Activated CD8-positive, alpha-beta memory T cell treated with anti-CD3 and anti-CD28 coated beads for 4 hours (primary cell): ENCODE measurements around the gene TBC1D14.

ENCODE experiments used
- DNase-seq, 2 donors: peaks; one replicate each; pipeline ENCODE4 v3.0.0-alpha.2; 2020; ENCODE audit warnings: low read depth in 2 of 2

Gene TBC1D14

GRCh38 chr4:7001271-7001670 lies 91.6 kb downstream of the TBC1D14 start:
- DNase-seq, result no peak

- no peak for DNase-seq
These were observed 92.7 kb downstream of the TBC1D14 start for GRCh38 chr4:7002336-7002735.

- no peak for DNase-seq
These were observed 93.7 kb downstream of the TBC1D14 start for GRCh38 chr4:7003176-7003878.

GRCh38 chr4:7003879-7004240 lies 94.2 kb downstream of the TBC1D14 start:
- no peak for DNase-seq

GRCh38 chr4:7004331-7004730 lies 94.7 kb downstream of the TBC1D14 start:
- DNase-seq, result no peak

- DNase-seq, result no peak
These were observed 95.9 kb downstream of the TBC1D14 start for GRCh38 chr4:7005571-7005970.

GRCh38 chr4:7006411-7006810 lies 96.8 kb downstream of the TBC1D14 start:
- no peak for DNase-seq

- no peak for DNase-seq
These were observed 97.7 kb downstream of the TBC1D14 start for GRCh38 chr4:7007142-7007907.

GRCh38 chr4:7007944-7008343 lies 98.3 kb downstream of the TBC1D14 start:
- no peak for DNase-seq

GRCh38 chr4:7009564-7009963 lies 99.9 kb downstream of the TBC1D14 start:
- DNase-seq, result no peak

- DNase-seq, result no peak
These were observed 103.5 kb downstream of the TBC1D14 start for GRCh38 chr4:7013175-7013574.

GRCh38 chr4:7014815-7015214 lies 105.2 kb downstream of the TBC1D14 start:
- no peak for DNase-seq

GRCh38 chr4:7015383-7016035 lies 105.9 kb downstream of the TBC1D14 start:
- DNase-seq, result no peak

GRCh38 chr4:7016086-7016485 lies 106.5 kb downstream of the TBC1D14 start:
- no peak for DNase-seq

- no peak for DNase-seq
These were observed 106.9 kb downstream of the TBC1D14 start for GRCh38 chr4:7016512-7016911.

GRCh38 chr4:7017446-7018048 lies 107.9 kb downstream of the TBC1D14 start:
- DNase-seq, result no peak

- no peak for DNase-seq
These were observed 108.7 kb downstream of the TBC1D14 start for GRCh38 chr4:7018281-7018680.

- no peak for DNase-seq
These were observed 109.7 kb downstream of the TBC1D14 start for GRCh38 chr4:7019367-7019766.

GRCh38 chr4:7020290-7020689 lies 110.7 kb downstream of the TBC1D14 start:
- no peak for DNase-seq

GRCh38 chr4:7020856-7021255 lies 111.2 kb downstream of the TBC1D14 start:
- DNase-seq, result no peak

GRCh38 chr4:7021355-7021754 lies 111.7 kb downstream of the TBC1D14 start:
- no peak for DNase-seq

GRCh38 chr4:7021930-7022664 lies 112.5 kb downstream of the TBC1D14 start:
- no peak for DNase-seq
